Activated CD8-positive, alpha-beta T cell treated with anti-CD3 and anti-CD28 coated beads for 36 hours (primary cell): ENCODE measurements around the gene FBXL13. TPM values are rescaled to one million over a fixed set of nuclear protein-coding genes. Genes with fewer than 3 reads are reported as not detected.
"Not testable (repeated sequence)": the region's sequence is repeated elsewhere in the genome, so short reads cannot be mapped to it uniquely, and the experiment has no call there.

Experiments
- ATAC-seq: fragments of 200-7000 bp; cut with Tn5 transposase; one replicate; pipeline ENCODE4 v1.10.0; 2021; ENCODE audit warnings: mild to moderate bottlenecking, moderate library complexity
- CTCF ChIA-PET: fragments of 350-600 bp; sonication (Branson Sonifier 250); formaldehyde crosslinking; loops from one replicate; lab custom pipeline; 2021; ENCODE audit warnings: antibody characterized with exemption; lab: Charles Lee
- POLR2A ChIA-PET: fragments of 350-600 bp; sonication (Branson Sonifier 250); formaldehyde crosslinking; loops from one replicate; lab custom pipeline; 2021; ENCODE audit warnings: antibody characterized with exemption; lab: Charles Lee
- DNase-seq: peaks from one replicate; pipeline ENCODE4 v3.0.0-alpha.2; 2020
- H3K27ac Mint-ChIP-seq: one replicate; pipeline ENCODE4 v1.8.0; 2021; ENCODE audit warnings: mild to moderate bottlenecking, mixed read lengths
- H3K27me3 Mint-ChIP-seq: one replicate; pipeline ENCODE4 v1.8.0; 2021; ENCODE audit warnings: mixed read lengths
- H3K36me3 Mint-ChIP-seq: one replicate; pipeline ENCODE4 v1.8.0; 2021; ENCODE audit warnings: low read depth, mixed read lengths
- H3K4me1 Mint-ChIP-seq: one replicate; pipeline ENCODE4 v1.8.0; 2021; ENCODE audit warnings: low read depth, mixed read lengths
- H3K4me3 Mint-ChIP-seq: one replicate; pipeline ENCODE4 v1.8.0; 2021; ENCODE audit warnings: mild to moderate bottlenecking, moderate library complexity, mixed read lengths
- H3K9me3 Mint-ChIP-seq: one replicate; pipeline ENCODE4 v1.8.0; 2021; ENCODE audit warnings: mixed read lengths
- intact Hi-C: fragments of 100-400 bp; cut with micrococcal nuclease; formaldehyde crosslinking; loops from one replicate; pipeline ENCODE4 v1.10.0; 2022
- total RNA-seq, 2 experiments: library from RNA; stranded (reverse); gene quantifications; one replicate each; pipeline ENCODE4 v1.2.3, GENCODE V29; 2021
- TF ChIP-seq, protein P1 (sequence below): fragments of 200-600 bp; IDR thresholded peaks from one replicate; pipeline ENCODE4 v1.8.0; 2022; ENCODE audit warnings: antibody characterized with exemption, mild to moderate bottlenecking

FBXL13 gene
- total RNA-seq, 2 experiments from 2014 or later: 0.96 to 1.4 TPM

- peaks cover 5% of the 10 kb centered on the region for H3K36me3 Mint-ChIP-seq
- TF ChIP-seq, protein P1, sequence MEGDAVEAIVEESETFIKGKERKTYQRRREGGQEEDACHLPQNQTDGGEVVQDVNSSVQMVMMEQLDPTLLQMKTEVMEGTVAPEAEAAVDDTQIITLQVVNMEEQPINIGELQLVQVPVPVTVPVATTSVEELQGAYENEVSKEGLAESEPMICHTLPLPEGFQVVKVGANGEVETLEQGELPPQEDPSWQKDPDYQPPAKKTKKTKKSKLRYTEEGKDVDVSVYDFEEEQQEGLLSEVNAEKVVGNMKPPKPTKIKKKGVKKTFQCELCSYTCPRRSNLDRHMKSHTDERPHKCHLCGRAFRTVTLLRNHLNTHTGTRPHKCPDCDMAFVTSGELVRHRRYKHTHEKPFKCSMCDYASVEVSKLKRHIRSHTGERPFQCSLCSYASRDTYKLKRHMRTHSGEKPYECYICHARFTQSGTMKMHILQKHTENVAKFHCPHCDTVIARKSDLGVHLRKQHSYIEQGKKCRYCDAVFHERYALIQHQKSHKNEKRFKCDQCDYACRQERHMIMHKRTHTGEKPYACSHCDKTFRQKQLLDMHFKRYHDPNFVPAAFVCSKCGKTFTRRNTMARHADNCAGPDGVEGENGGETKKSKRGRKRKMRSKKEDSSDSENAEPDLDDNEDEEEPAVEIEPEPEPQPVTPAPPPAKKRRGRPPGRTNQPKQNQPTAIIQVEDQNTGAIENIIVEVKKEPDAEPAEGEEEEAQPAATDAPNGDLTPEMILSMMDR: no peak
- POLR2A ChIA-PET: no interaction called here
- no peak overlapping the region for H3K4me3 Mint-ChIP-seq
- CTCF ChIA-PET: interaction anchor here (0.8 kb wide), 1 partner anchor 87 kb away, joined by 3 read pairs; no protein-coding TSS in a partner anchor
- ATAC-seq: no peak
- H3K4me1 Mint-ChIP-seq: no peaks in the 10 kb centered on the region
- H3K27ac Mint-ChIP-seq: no peak overlapping the region
- intact Hi-C loops: no loop called here
- H3K9me3 Mint-ChIP-seq: peaks cover 7% of the 10 kb centered on the region
- H3K27me3 Mint-ChIP-seq: no peaks in the 10 kb centered on the region
- no peak for DNase-seq
These were observed 268.0 kb downstream of the FBXL13 start for GRCh38 chr7:102806613-102807012.

- DNase-seq, POLR2A ChIA-PET, CTCF ChIA-PET, intact Hi-C loops, H3K27me3 Mint-ChIP-seq, H3K4me1 Mint-ChIP-seq, ATAC-seq, H3K4me3 Mint-ChIP-seq, H3K27ac Mint-ChIP-seq, H3K9me3 Mint-ChIP-seq: not testable (repeated sequence)
- H3K36me3 Mint-ChIP-seq: peaks cover 14% of the 10 kb centered on the region
These were observed 278.5 kb downstream of the FBXL13 start for GRCh38 chr7:102795987-102796595.

- CTCF ChIA-PET, H3K4me1 Mint-ChIP-seq, H3K27me3 Mint-ChIP-seq, H3K9me3 Mint-ChIP-seq, DNase-seq, ATAC-seq, POLR2A ChIA-PET, H3K4me3 Mint-ChIP-seq, H3K27ac Mint-ChIP-seq, intact Hi-C loops: not testable (repeated sequence)
- H3K36me3 Mint-ChIP-seq: peaks cover 18% of the 10 kb centered on the region
These were observed 280.0 kb downstream of the FBXL13 start for GRCh38 chr7:102794567-102794966.

DNA sequence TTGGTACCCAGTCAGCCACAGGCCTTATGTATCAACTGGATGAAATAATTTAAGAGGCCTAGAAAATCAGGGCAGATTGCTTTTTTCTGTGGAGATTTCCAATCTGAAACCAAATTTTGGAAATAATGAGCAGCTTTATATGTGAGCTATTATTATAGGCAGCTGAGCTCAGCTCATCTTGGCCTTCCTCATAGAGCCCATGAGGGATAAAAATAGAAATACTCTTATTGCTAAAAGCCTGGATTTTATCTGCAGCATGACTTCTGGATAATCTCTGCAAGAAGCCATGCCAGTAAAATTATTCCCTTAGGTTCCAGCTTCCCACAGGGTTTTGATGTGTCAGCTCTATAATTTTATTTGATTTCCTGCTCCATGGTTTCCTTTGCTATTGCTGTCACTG is 282.8 kb downstream of the FBXL13 start:
- peaks cover 16% of the 10 kb centered on the region for H3K36me3 Mint-ChIP-seq
- POLR2A ChIA-PET, H3K27ac Mint-ChIP-seq, CTCF ChIA-PET, DNase-seq, H3K4me1 Mint-ChIP-seq, H3K9me3 Mint-ChIP-seq, intact Hi-C loops, ATAC-seq, H3K4me3 Mint-ChIP-seq, H3K27me3 Mint-ChIP-seq: not testable (repeated sequence)

- peaks cover 13% of the 10 kb centered on the region for H3K36me3 Mint-ChIP-seq
- intact Hi-C loops, CTCF ChIA-PET, POLR2A ChIA-PET, H3K4me3 Mint-ChIP-seq, ATAC-seq, H3K4me1 Mint-ChIP-seq, DNase-seq, H3K27ac Mint-ChIP-seq, H3K9me3 Mint-ChIP-seq, H3K27me3 Mint-ChIP-seq: not testable (repeated sequence)
These were observed 283.2 kb downstream of the FBXL13 start for GRCh38 chr7:102791367-102791766.

- CTCF ChIA-PET, intact Hi-C loops: not testable (repeated sequence)
- peaks cover 10% of the 10 kb centered on the region for H3K36me3 Mint-ChIP-seq
These were observed 284.1 kb downstream of the FBXL13 start for GRCh38 chr7:102790364-102791100.

GRCh38 chr7:102788770-102789169 is 285.8 kb downstream of the FBXL13 start:
- H3K27me3 Mint-ChIP-seq, DNase-seq, H3K27ac Mint-ChIP-seq, H3K4me3 Mint-ChIP-seq, ATAC-seq, POLR2A ChIA-PET, H3K4me1 Mint-ChIP-seq, H3K9me3 Mint-ChIP-seq, CTCF ChIA-PET, H3K36me3 Mint-ChIP-seq, intact Hi-C loops: not testable (repeated sequence)

More at GRCh38 chr7:102790364-102791100, 284.1 kb downstream of the FBXL13 start:
- H3K27ac Mint-ChIP-seq, H3K27me3 Mint-ChIP-seq, H3K4me1 Mint-ChIP-seq, DNase-seq, H3K4me3 Mint-ChIP-seq, ATAC-seq, POLR2A ChIA-PET, H3K9me3 Mint-ChIP-seq: not testable (repeated sequence)

- H3K36me3 Mint-ChIP-seq: peaks cover 18% of the 10 kb centered on the region
- POLR2A ChIA-PET, H3K9me3 Mint-ChIP-seq, H3K4me3 Mint-ChIP-seq, H3K4me1 Mint-ChIP-seq, H3K27me3 Mint-ChIP-seq, intact Hi-C loops, ATAC-seq, H3K27ac Mint-ChIP-seq, CTCF ChIA-PET, DNase-seq: not testable (repeated sequence)
These were observed 293.7 kb downstream of the FBXL13 start for GRCh38 chr7:102780926-102781325.

GRCh38 chr7:102778663-102779062 is 295.9 kb downstream of the FBXL13 start:
- H3K27me3 Mint-ChIP-seq, H3K4me1 Mint-ChIP-seq, DNase-seq, ATAC-seq, H3K9me3 Mint-ChIP-seq, POLR2A ChIA-PET, H3K4me3 Mint-ChIP-seq, intact Hi-C loops, CTCF ChIA-PET, H3K27ac Mint-ChIP-seq: not testable (repeated sequence)
- H3K36me3 Mint-ChIP-seq: peaks cover 18% of the 10 kb centered on the region

- intact Hi-C loops, H3K27me3 Mint-ChIP-seq, DNase-seq, H3K4me3 Mint-ChIP-seq, H3K9me3 Mint-ChIP-seq, H3K4me1 Mint-ChIP-seq, H3K27ac Mint-ChIP-seq, ATAC-seq, POLR2A ChIA-PET, CTCF ChIA-PET: not testable (repeated sequence)
- H3K36me3 Mint-ChIP-seq: peaks cover 16% of the 10 kb centered on the region
These were observed 298.4 kb downstream of the FBXL13 start for GRCh38 chr7:102776217-102776616.

DNA sequence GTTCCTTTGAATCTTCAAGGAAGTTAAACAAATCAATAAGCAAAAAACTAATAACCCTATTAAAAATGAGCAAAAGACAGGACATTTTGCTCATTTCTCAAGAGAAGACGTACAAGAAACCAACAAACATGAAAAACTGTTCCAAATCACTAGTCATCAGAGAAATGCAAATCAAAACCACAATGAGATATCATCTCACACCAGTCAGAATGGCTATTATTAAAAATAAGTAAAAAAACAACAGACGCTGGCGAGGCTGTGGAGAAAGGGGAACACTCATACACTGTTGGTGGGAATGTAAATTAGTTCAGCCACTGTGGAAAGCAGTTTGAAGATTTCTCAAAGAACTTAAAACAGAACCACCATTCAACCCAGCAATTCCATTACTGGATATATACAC is 304.1 kb downstream of the FBXL13 start:
- H3K9me3 Mint-ChIP-seq, DNase-seq, ATAC-seq, intact Hi-C loops, CTCF ChIA-PET, POLR2A ChIA-PET, H3K36me3 Mint-ChIP-seq, H3K27me3 Mint-ChIP-seq, H3K4me3 Mint-ChIP-seq, H3K4me1 Mint-ChIP-seq, H3K27ac Mint-ChIP-seq: not testable (repeated sequence)
